Astrocyte of the cerebellum (primary cell): ENCODE measurements around the gene MAS1L.

Source experiments
- DNase-seq: peaks from one replicate; pipeline ENCODE4 v3.0.0-alpha.2; 2011; ENCODE audit warnings: low read depth
- H3K4me3 ChIP-seq: 2 replicates; pipeline ENCODE4 v1.5.1; 2011; ENCODE audit warnings: mild to moderate bottlenecking, low read depth, low read length, moderate library complexity
- in situ Hi-C: cut with HindIII; loops from 2 replicates; pipeline ENCODE4 v1.10.0; 2017; ENCODE audit warnings: low sequenced_read_pairs
- TF ChIP-seq, protein P1 (sequence below): IDR thresholded peaks from 2 replicates; pipeline ENCODE4 v1.5.1; 2012; ENCODE audit warnings: low read length, low read depth, moderate library complexity, mild to moderate bottlenecking; ENCODE audit errors: missing control alignments

The MAS1L gene

DNA sequence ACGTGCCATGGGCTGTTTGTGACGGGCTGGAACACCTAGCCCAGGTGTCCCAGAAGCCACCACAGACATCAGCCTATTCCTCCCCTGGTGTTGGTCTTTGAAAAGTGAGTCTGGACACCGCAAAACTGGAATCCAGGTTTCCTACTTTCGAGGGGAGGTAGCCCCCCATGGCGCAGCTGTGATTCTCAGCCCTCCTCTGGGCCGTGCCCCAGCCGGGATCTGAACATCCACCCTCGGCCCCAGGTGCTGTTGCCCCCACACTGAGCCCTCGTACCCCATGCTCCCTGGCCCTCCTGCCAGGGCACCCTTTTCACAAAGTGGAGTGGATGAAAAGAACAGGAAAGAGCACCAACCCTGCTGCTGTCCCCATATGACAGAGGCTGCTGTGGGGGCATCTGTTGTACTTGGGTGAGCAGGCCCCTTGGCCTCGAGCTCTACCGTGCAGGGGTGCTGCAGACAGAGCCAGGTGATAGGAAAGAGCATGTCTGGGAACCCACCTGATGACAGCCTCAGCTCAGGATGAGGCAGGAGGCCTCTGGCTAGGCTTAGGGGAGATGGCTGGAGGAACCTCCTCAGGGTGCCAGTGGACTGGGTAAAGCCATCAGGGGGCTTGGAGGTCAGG is 18.8 kb upstream of the MAS1L start:
- in situ Hi-C loops: no loop called here
- no peak for DNase-seq
- H3K4me3 ChIP-seq: no peak overlapping the region
- TF ChIP-seq, protein P1, sequence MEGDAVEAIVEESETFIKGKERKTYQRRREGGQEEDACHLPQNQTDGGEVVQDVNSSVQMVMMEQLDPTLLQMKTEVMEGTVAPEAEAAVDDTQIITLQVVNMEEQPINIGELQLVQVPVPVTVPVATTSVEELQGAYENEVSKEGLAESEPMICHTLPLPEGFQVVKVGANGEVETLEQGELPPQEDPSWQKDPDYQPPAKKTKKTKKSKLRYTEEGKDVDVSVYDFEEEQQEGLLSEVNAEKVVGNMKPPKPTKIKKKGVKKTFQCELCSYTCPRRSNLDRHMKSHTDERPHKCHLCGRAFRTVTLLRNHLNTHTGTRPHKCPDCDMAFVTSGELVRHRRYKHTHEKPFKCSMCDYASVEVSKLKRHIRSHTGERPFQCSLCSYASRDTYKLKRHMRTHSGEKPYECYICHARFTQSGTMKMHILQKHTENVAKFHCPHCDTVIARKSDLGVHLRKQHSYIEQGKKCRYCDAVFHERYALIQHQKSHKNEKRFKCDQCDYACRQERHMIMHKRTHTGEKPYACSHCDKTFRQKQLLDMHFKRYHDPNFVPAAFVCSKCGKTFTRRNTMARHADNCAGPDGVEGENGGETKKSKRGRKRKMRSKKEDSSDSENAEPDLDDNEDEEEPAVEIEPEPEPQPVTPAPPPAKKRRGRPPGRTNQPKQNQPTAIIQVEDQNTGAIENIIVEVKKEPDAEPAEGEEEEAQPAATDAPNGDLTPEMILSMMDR: no peak

DNA sequence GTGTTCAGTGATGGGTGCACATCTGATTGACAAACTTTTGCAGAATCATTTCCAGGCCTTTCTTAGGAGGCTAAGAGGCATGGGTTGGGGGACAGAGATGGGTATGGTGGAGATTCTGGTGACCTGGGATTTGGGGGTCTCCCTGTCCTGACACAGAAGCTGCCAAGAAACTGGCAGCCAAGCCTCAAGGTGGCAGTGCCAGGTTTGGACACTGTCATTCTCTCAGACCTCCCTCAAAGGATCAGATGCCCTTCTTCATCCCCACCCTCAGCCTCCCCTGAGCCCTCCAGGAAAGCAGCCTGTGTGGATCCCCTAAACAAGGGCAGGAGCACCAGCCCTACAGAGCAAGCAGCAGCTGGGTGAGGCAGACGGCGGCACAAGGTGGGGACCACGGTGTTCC is 18.1 kb upstream of the MAS1L start:
- in situ Hi-C loops: no loop called here
- no peak overlapping the region for H3K4me3 ChIP-seq
- no peak for DNase-seq
- TF ChIP-seq, protein P1: no peak

DNA sequence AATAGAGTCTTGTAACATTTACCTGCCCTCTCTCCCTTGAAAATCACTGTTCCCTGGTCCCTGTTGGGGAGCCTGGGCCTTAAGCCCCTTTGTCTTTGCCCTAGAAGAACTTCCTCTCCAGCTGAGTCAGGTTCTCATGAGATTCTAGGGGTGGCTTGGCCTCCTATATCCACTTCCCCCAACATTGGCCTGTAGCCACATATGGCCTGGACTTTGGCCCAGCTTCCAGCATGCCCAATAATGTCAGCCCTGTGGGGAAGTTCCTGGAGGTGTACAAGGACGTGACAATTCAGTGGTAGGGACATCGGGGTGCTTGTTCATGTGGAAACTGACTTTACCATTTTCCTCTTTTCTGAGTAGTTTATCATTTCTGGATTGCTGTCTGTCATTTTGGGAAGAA is 17.2 kb upstream of the MAS1L start:
- DNase-seq: no peak
- no peak overlapping the region for H3K4me3 ChIP-seq
- in situ Hi-C loops: no loop called here
- TF ChIP-seq, protein P1: no peak

DNA sequence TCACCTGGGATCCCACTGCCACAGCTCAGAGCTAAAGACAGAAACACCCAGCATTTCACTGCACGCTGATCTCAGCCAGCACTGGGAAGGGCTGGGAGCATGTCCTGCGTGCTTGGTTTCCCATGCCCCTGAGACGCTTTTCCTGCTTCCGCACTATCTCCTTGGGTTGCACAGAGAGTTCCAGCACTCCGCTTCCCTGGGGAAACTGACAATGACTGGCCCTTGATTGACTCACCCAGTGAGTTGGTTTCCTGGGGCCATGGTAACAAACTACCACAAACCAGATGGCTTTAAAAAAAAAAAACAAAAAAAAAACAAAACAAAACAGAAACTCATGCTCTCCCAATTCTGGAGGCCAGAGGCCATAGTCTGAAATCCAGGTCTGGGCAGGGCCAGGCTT is 14.8 kb upstream of the MAS1L start:
- no peak for DNase-seq
- TF ChIP-seq, protein P1: no peak
- no peak overlapping the region for H3K4me3 ChIP-seq
- in situ Hi-C loops: no loop called here

DNA sequence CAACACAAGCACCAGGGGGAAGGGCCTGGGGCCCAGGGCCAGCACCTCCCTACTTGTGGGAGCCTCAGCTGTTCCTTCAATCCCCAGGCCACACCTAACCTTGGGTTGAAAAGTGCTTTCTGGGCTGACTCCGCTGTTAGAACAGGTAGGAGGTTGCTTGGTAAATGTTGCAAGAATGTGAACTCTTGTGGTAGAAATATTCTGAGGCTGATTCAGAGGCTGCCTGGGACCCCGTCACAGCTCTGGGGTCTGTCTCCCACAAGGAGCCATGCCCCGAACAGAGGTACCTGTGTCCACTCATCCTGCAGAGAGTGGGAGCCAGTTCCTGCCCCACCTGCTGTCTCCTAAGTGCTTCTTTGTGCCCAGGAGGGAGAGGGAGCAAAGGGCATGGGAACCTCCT is 14.4 kb upstream of the MAS1L start:
- in situ Hi-C loops: no loop called here
- TF ChIP-seq, protein P1: no peak
- no peak overlapping the region for H3K4me3 ChIP-seq
- DNase-seq: no peak

DNA sequence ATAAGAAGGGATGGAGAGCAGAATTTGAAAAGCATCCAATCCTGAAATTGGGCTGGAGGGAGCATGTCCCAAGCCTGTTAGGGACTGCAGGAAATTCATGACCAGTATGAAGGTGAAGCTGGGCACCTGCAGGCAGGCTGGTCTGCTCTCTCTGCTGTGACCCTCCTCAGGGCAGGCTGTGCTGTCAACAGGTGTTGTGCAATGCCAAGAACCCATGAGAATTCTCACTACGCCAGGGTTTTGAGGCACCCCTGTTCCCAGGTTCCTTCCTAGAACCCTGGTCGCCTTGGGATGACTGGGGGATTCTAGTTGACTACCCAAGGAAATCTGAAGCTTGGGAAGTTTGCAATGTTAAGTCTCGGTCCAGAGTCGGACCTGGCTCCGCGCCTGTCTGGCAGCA is 13.3 kb upstream of the MAS1L start:
- in situ Hi-C loops: no loop called here
- TF ChIP-seq, protein P1: no peak
- H3K4me3 ChIP-seq: no peak overlapping the region
- DNase-seq: no peak
